ENCODE data around the gene ADARB2. TPM values are rescaled to one million over a fixed set of nuclear protein-coding genes. Genes with fewer than 3 reads are reported as not detected.

Gene ADARB2
- total and polyA plus RNA-seq, 2 experiments from 2014 or later = 2.0 to 5.0 TPM

GRCh38 chr10:1641402-1641801 is 95.9 kb downstream of the ADARB2 start:
- H3K27ac ChIP-seq (ENCODE audit: low read depth) = no peak overlapping the region

GRCh38 chr10:1638889-1639419 is 98.4 kb downstream of the ADARB2 start:
- Mint-ChIP-seq H3K27me3 (ENCODE audit: insufficient read depth, low read depth, poor library complexity) (peaks cover 10% of the 10 kb centered on the region), H3K9me3 (no peaks in the 10 kb centered on the region), H3K36me3 (ENCODE audit: low read depth) (no peaks in the 10 kb centered on the region), H3K4me3 (no peak overlapping the region), H3K27ac (no peak overlapping the region), H3K4me1 (peaks cover 8% of the 10 kb centered on the region; the same call in 2 of the 3 replicates)
- Histone ChIP-seq H3F3A (replicated peaks; ENCODE audit: low read depth) (no peaks in the 10 kb centered on the region), H2AFZ (no peak overlapping the region), H3K4me3 (no peak overlapping the region), H3K79me2 (replicated peaks; ENCODE audit: insufficient read depth) (no peaks in the 10 kb centered on the region), H3K4me2 (no peak overlapping the region), H3K27ac (ENCODE audit: low read depth) (no peak overlapping the region), H4K20me1 (replicated peaks; ENCODE audit: insufficient read depth) (no peaks in the 10 kb centered on the region; the same call in 1 of the 2 replicates), H3K27me3 (ENCODE audit: insufficient read depth) (no peaks in the 10 kb centered on the region), H3K9me2 (ENCODE audit: insufficient read depth) (no peaks in the 10 kb centered on the region), H3K4me1 (ENCODE audit: insufficient read depth) (peaks cover 6% of the 10 kb centered on the region; the same call in 1 of the 2 replicates), H3K36me3 (ENCODE audit: insufficient read depth) (no peaks in the 10 kb centered on the region)
- DNase-seq (ENCODE audit: low spot score) (no peak), ATAC-seq (no peak)
- TF ChIP-seq EZH2 (IDR thresholded peaks at IDR 0.05; ENCODE audit: low read depth, unreplicated experiment) = no peak
- TF ChIP-seq REST (IDR thresholded peaks at IDR 0.05; ENCODE audit: unreplicated experiment) = no peak
- TF ChIP-seq ZNF331 (CRISPR knock-in tag; IDR thresholded peaks at IDR 0.05; ENCODE audit: low read depth) = no peak
- TF ChIP-seq STAT1 (IDR thresholded peaks at IDR 0.05; ENCODE audit: unreplicated experiment) = no peak
- TF ChIP-seq JUNB (IDR thresholded peaks at IDR 0.05; ENCODE audit: unreplicated experiment) = no peak
- no peak for TF ChIP-seq ZNF114 (CRISPR knock-in tag; IDR thresholded peaks at IDR 0.05)
- no peak for TF ChIP-seq ETS1 (IDR thresholded peaks at IDR 0.05)
- no peak for TF ChIP-seq POLR2AphosphoS5 (IDR thresholded peaks at IDR 0.05; ENCODE audit: low read depth)
- no peak for TF ChIP-seq EZH2phosphoT487 (IDR thresholded peaks at IDR 0.05; ENCODE audit: unreplicated experiment)
- no peak for TF ChIP-seq ZNF462 (CRISPR knock-in tag; IDR thresholded peaks at IDR 0.05)
- no peak for TF ChIP-seq NANOG (IDR thresholded peaks at IDR 0.05; ENCODE audit: borderline replicate concordance)

More at GRCh38 chr10:1641402-1641801, 95.9 kb downstream of the ADARB2 start:
- H3F3A ChIP-seq (replicated peaks; ENCODE audit: low read depth) = no peaks in the 10 kb centered on the region
- Mint-ChIP-seq H3K36me3 (ENCODE audit: low read depth) (no peaks in the 10 kb centered on the region), H3K27ac (no peak overlapping the region), H3K27me3 (ENCODE audit: insufficient read depth, low read depth, poor library complexity) (peaks cover 11% of the 10 kb centered on the region), H3K9me3 (no peaks in the 10 kb centered on the region), H3K4me1 (no peaks in the 10 kb centered on the region; the same call in 2 of the 3 replicates), H3K4me3 (no peak overlapping the region)
- no peak overlapping the region for H2AFZ ChIP-seq
- no peak for DNase-seq (ENCODE audit: low spot score)
- ATAC-seq = no peak
- no peaks in the 10 kb centered on the region for H3K79me2 ChIP-seq (replicated peaks; ENCODE audit: insufficient read depth)
- H4K20me1 ChIP-seq (replicated peaks; ENCODE audit: insufficient read depth) = no peaks in the 10 kb centered on the region; the same call in 1 of the 2 replicates
- H3K4me1 ChIP-seq (ENCODE audit: insufficient read depth) = no peaks in the 10 kb centered on the region
- no peaks in the 10 kb centered on the region for H3K36me3 ChIP-seq (ENCODE audit: insufficient read depth)
- no peak overlapping the region for H3K4me2 ChIP-seq
- H3K9me2 ChIP-seq (ENCODE audit: insufficient read depth) = no peaks in the 10 kb centered on the region
- H3K27me3 ChIP-seq (ENCODE audit: insufficient read depth) = no peaks in the 10 kb centered on the region
- TF ChIP-seq EZH2 (IDR thresholded peaks at IDR 0.05; ENCODE audit: low read depth, unreplicated experiment) (no peak), STAT1 (IDR thresholded peaks at IDR 0.05; ENCODE audit: unreplicated experiment) (no peak), NANOG (IDR thresholded peaks at IDR 0.05; ENCODE audit: borderline replicate concordance) (no peak), POLR2AphosphoS5 (IDR thresholded peaks at IDR 0.05; ENCODE audit: low read depth) (no peak)
- H3K4me3 ChIP-seq = no peak overlapping the region
